DMS 273 (cell line): Measurements from ENCODE around the gene KIAA1549.
"Not testable (repeated sequence)": the region's sequence is repeated elsewhere in the genome, so short reads cannot be mapped to it uniquely, and the experiment has no call there.

Source experiments
- DNase-seq: peaks from one replicate; lab custom pipeline; 2025; ENCODE audit not compliant: unreplicated experiment; lab: John Stamatoyannopoulos, UW

The KIAA1549 gene

GRCh38 chr7:138945154-138945553, 36.0 kb downstream of the KIAA1549 start:
- peak; percentile 34 for DNase-seq

- DNase-seq: no peak
These were observed 36.6 kb downstream of the KIAA1549 start for GRCh38 chr7:138944592-138944991.

GRCh38 chr7:138943061-138943460, 38.1 kb downstream of the KIAA1549 start:
- DNase-seq: no peak

GRCh38 chr7:138941545-138941944, 39.6 kb downstream of the KIAA1549 start:
- DNase-seq: no peak

- DNase-seq: not testable (repeated sequence)
These were observed 40.6 kb downstream of the KIAA1549 start for GRCh38 chr7:138940602-138941001.

GRCh38 chr7:138937484-138937883, 43.7 kb downstream of the KIAA1549 start:
- no peak for DNase-seq

- peak; percentile 90 for DNase-seq
These were observed 45.7 kb downstream of the KIAA1549 start for GRCh38 chr7:138935465-138936011.

GRCh38 chr7:138934861-138935260, 46.3 kb downstream of the KIAA1549 start:
- no peak for DNase-seq

- no peak for DNase-seq
These were observed 46.8 kb downstream of the KIAA1549 start for GRCh38 chr7:138934367-138934766.

- DNase-seq: no peak
These were observed 48.3 kb downstream of the KIAA1549 start for GRCh38 chr7:138932870-138933269.

- DNase-seq: no peak
These were observed 48.8 kb downstream of the KIAA1549 start for GRCh38 chr7:138932427-138932826.

GRCh38 chr7:138929969-138930368, 51.2 kb downstream of the KIAA1549 start:
- no peak for DNase-seq

- DNase-seq: no peak
These were observed 55.0 kb downstream of the KIAA1549 start for GRCh38 chr7:138926241-138926612.

GRCh38 chr7:138924501-138925225, 56.5 kb downstream of the KIAA1549 start:
- no peak for DNase-seq

- no peak for DNase-seq
These were observed 59.9 kb downstream of the KIAA1549 start for GRCh38 chr7:138921277-138921676.

GRCh38 chr7:138919911-138920310, 61.3 kb downstream of the KIAA1549 start:
- DNase-seq: no peak

GRCh38 chr7:138919216-138919615, 62.0 kb downstream of the KIAA1549 start:
- no peak for DNase-seq

- no peak for DNase-seq
These were observed 62.4 kb downstream of the KIAA1549 start for GRCh38 chr7:138918756-138919155.

- DNase-seq: no peak
These were observed 63.0 kb downstream of the KIAA1549 start for GRCh38 chr7:138918176-138918575.

GRCh38 chr7:138917771-138918170, 63.4 kb downstream of the KIAA1549 start:
- DNase-seq: no peak

GRCh38 chr7:138916731-138917130, 64.5 kb downstream of the KIAA1549 start:
- no peak for DNase-seq

- DNase-seq: no peak
These were observed 64.9 kb downstream of the KIAA1549 start for GRCh38 chr7:138916275-138916674.

GRCh38 chr7:138913783-138914182, 67.4 kb downstream of the KIAA1549 start:
- no peak for DNase-seq
